ENCODE results near the gene ISM2.

DNA sequence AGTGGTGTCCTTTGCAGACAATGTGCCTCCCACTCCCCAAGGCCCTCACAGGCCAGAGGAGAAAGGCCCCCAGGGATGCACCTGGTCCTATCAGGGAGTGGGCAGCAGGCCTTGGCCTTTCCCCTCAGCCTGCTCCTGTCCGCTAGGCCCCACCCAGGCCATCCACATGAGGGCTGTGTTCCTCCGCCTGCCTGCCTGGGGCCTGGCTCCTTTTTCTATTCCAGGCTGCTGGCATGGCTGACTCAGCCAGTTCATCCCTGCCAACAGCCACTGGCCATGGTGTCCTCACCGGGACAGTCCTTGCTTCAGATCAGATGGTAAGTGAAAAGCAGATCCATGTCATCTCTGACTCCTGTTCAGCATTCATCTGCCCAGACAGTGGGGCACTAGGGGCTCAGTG, 13.4 kb downstream of the ISM2 start:
- TF ChIP-seq POLR2A (IDR thresholded peaks at IDR 0.05): no peak
- TF ChIP-seq, protein P1, sequence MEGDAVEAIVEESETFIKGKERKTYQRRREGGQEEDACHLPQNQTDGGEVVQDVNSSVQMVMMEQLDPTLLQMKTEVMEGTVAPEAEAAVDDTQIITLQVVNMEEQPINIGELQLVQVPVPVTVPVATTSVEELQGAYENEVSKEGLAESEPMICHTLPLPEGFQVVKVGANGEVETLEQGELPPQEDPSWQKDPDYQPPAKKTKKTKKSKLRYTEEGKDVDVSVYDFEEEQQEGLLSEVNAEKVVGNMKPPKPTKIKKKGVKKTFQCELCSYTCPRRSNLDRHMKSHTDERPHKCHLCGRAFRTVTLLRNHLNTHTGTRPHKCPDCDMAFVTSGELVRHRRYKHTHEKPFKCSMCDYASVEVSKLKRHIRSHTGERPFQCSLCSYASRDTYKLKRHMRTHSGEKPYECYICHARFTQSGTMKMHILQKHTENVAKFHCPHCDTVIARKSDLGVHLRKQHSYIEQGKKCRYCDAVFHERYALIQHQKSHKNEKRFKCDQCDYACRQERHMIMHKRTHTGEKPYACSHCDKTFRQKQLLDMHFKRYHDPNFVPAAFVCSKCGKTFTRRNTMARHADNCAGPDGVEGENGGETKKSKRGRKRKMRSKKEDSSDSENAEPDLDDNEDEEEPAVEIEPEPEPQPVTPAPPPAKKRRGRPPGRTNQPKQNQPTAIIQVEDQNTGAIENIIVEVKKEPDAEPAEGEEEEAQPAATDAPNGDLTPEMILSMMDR (IDR thresholded peaks at IDR 0.05): no peak

Data from testis (tissue), 2 donors.